ENCODE data around the gene UBQLN1. TPM values are rescaled to one million over a fixed set of nuclear protein-coding genes. Genes with fewer than 3 reads are reported as not detected.

Gene UBQLN1
- total and polyA plus RNA-seq, 2 donors from 2014 or later = 45.6 to 95.3 TPM

DNA sequence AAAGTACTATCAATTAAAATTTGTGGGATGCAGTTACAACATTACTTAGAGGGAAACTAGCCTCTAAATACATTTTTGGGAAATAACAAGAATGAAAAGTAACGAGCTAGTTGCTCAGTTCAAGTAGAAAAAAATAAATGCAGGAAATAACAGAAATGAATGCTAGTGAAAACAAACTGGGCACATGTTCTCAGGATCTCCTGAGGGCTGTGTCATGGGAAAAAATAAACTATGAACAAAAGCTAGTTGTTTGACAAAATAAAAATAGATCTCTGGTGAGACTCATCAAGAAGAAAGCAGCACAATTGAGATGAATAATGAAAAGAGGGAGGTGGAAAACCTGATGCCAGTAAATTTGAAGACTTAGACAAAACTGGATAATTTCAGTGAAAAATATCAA lies 68.5 kb downstream of the UBQLN1 start:
- FAIRE-seq = no peak

GRCh38 chr9:83637389-83637788 lies 70.4 kb downstream of the UBQLN1 start:
- no peak overlapping the region for H3K27ac ChIP-seq (ENCODE audit: low read depth in 2 of 2, low read length in 2 of 2)
- H3K36me3 ChIP-seq (ENCODE audit: control insufficient read depth in 2 of 3, insufficient read depth in 3 of 3, low read length in 3 of 3) = peaks cover 0 to 2% (median 0%) of the 10 kb centered on the region in 3 donors
- H3K9ac ChIP-seq (ENCODE audit: low read length in 3 of 3) = no peak overlapping the region
- no peaks in the 10 kb centered on the region for H3K9me3 ChIP-seq (ENCODE audit: control insufficient read depth in 2 of 3, insufficient read depth in 1 of 3, low read length in 3 of 3)
- H3K4me1 ChIP-seq (ENCODE audit: control insufficient read depth in 2 of 3, insufficient read depth in 2 of 3, low read depth in 1 of 3, low read length in 3 of 3) = no peaks in the 10 kb centered on the region
- H3K27me3 ChIP-seq (ENCODE audit: control insufficient read depth, insufficient read depth, low read length) = no peaks in the 10 kb centered on the region
- intact Hi-C loops (cut with DNase I) = no loop called here
- TF ChIP-seq, protein P1, sequence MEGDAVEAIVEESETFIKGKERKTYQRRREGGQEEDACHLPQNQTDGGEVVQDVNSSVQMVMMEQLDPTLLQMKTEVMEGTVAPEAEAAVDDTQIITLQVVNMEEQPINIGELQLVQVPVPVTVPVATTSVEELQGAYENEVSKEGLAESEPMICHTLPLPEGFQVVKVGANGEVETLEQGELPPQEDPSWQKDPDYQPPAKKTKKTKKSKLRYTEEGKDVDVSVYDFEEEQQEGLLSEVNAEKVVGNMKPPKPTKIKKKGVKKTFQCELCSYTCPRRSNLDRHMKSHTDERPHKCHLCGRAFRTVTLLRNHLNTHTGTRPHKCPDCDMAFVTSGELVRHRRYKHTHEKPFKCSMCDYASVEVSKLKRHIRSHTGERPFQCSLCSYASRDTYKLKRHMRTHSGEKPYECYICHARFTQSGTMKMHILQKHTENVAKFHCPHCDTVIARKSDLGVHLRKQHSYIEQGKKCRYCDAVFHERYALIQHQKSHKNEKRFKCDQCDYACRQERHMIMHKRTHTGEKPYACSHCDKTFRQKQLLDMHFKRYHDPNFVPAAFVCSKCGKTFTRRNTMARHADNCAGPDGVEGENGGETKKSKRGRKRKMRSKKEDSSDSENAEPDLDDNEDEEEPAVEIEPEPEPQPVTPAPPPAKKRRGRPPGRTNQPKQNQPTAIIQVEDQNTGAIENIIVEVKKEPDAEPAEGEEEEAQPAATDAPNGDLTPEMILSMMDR (IDR thresholded peaks at IDR 0.05; ENCODE audit: borderline replicate concordance, extremely low read depth, insufficient read depth) = no peak
- DNase-seq (no peak), FAIRE-seq (no peak)
- no peak overlapping the region for H3K4me3 ChIP-seq (ENCODE audit: low read length in 3 of 3)

More for the DNA sequence above, 68.5 kb downstream of the UBQLN1 start:
- Histone ChIP-seq H3K4me3 (ENCODE audit: low read length in 3 of 3) (no peak overlapping the region), H3K27me3 (ENCODE audit: control insufficient read depth, insufficient read depth, low read length) (no peaks in the 10 kb centered on the region), H3K9ac (ENCODE audit: low read length in 3 of 3) (no peak overlapping the region), H3K36me3 (ENCODE audit: control insufficient read depth in 2 of 3, insufficient read depth in 3 of 3, low read length in 3 of 3) (peaks cover 0 to 2% (median 0%) of the 10 kb centered on the region in 3 donors), H3K4me1 (ENCODE audit: control insufficient read depth in 2 of 3, insufficient read depth in 2 of 3, low read depth in 1 of 3, low read length in 3 of 3) (no peaks in the 10 kb centered on the region), H3K9me3 (ENCODE audit: control insufficient read depth in 2 of 3, insufficient read depth in 1 of 3, low read length in 3 of 3) (no peaks in the 10 kb centered on the region), H3K27ac (ENCODE audit: low read depth in 2 of 2, low read length in 2 of 2) (no peak overlapping the region)
- intact Hi-C loops (cut with DNase I) = no loop called here
- TF ChIP-seq, protein P1 (IDR thresholded peaks at IDR 0.05; ENCODE audit: borderline replicate concordance, extremely low read depth, insufficient read depth) = no peak
- DNase-seq = no peak

DNA sequence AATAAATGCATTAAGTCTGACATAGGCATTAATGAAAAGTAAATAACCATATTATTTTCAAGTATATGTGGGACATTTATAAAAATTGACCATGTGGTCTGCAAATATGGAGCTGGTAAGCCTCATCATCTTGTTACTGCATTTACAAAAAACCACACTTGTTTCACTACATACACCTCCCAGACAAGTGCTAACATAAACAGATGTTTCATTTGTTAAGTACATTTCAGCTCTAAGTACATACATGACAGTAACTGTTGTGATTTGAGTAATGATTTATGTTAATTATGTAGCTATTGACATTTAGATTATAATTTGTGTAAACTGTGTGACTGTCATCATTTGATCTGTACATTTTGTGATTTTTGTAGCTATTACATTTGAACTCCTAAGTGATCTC lies 70.9 kb downstream of the UBQLN1 start:
- H3K4me3 ChIP-seq (ENCODE audit: low read length in 3 of 3) = no peak overlapping the region
- no peak for FAIRE-seq

More for the DNA sequence above, 70.9 kb downstream of the UBQLN1 start:
- no peak overlapping the region for H3K27ac ChIP-seq (ENCODE audit: low read depth in 2 of 2, low read length in 2 of 2)
- no peak for DNase-seq
- H3K36me3 ChIP-seq (ENCODE audit: control insufficient read depth in 2 of 3, insufficient read depth in 3 of 3, low read length in 3 of 3) = peaks cover 0 to 2% (median 0%) of the 10 kb centered on the region in 3 donors
- H3K27me3 ChIP-seq (ENCODE audit: control insufficient read depth, insufficient read depth, low read length) = no peaks in the 10 kb centered on the region
- no peaks in the 10 kb centered on the region for H3K9me3 ChIP-seq (ENCODE audit: control insufficient read depth in 2 of 3, insufficient read depth in 1 of 3, low read length in 3 of 3)
- H3K4me1 ChIP-seq (ENCODE audit: control insufficient read depth in 2 of 3, insufficient read depth in 2 of 3, low read depth in 1 of 3, low read length in 3 of 3) = no peaks in the 10 kb centered on the region
- no peak overlapping the region for H3K9ac ChIP-seq (ENCODE audit: low read length in 3 of 3)
- TF ChIP-seq, protein P1 (IDR thresholded peaks at IDR 0.05; ENCODE audit: borderline replicate concordance, extremely low read depth, insufficient read depth) = no peak
- intact Hi-C loops (cut with DNase I) = no loop called here

Data from kidney (tissue), 14 donors.